Astrocyte (in vitro differentiated cells and primary cell): ENCODE data around the gene PTPRD. TPM values are rescaled to one million over a fixed set of nuclear protein-coding genes. Genes with fewer than 3 reads are reported as not detected.
"Not testable (repeated sequence)": the region's sequence is repeated elsewhere in the genome, so short reads cannot be mapped to it uniquely, and the experiment has no call there.

Experiments used
- DNase-seq: peaks from one replicate; pipeline ENCODE4 v3.0.0-alpha.2; 2010; ENCODE audit warnings: low read depth
- FAIRE-seq: peaks from 2 replicates; lab custom pipeline; 2011; peaks lifted over from hg19 to GRCh38; lab: Jason Lieb, UNC
- H2AFZ ChIP-seq: 2 replicates; pipeline ENCODE4 v1.6.0; 2012; ENCODE audit warnings: low read depth, low read length, inconsistent platforms
- H3K27ac ChIP-seq: 2 replicates; pipeline ENCODE4 v1.5.1; 2011; ENCODE audit warnings: low read depth, low read length, inconsistent platforms
- H3K27me3 ChIP-seq: 2 replicates; pipeline ENCODE4 v1.6.0; 2011; ENCODE audit warnings: low read length, inconsistent platforms; ENCODE audit not compliant: insufficient read depth
- H3K36me3 ChIP-seq: 2 replicates; pipeline ENCODE4 v1.5.1; 2011; ENCODE audit warnings: low read length, inconsistent platforms; ENCODE audit not compliant: insufficient read depth
- H3K4me1 ChIP-seq: 2 replicates; pipeline ENCODE4 v1.5.1; 2011; ENCODE audit warnings: low read length, inconsistent platforms; ENCODE audit not compliant: insufficient read depth
- H3K4me2 ChIP-seq: 2 replicates; pipeline ENCODE4 v1.6.0; 2012; ENCODE audit warnings: low read length, inconsistent platforms
- H3K4me3 ChIP-seq: 2 replicates; pipeline ENCODE4 v1.5.1; 2011; ENCODE audit warnings: low read depth, mild to moderate bottlenecking, low read length, inconsistent platforms; ENCODE audit not compliant: insufficient read depth
- H3K79me2 ChIP-seq: 2 replicates; pipeline ENCODE4 v1.6.0; 2012; ENCODE audit warnings: mild to moderate bottlenecking, low read length, inconsistent platforms; ENCODE audit not compliant: insufficient read depth
- H3K9ac ChIP-seq: 2 replicates; pipeline ENCODE4 v1.6.0; 2012; ENCODE audit warnings: mild to moderate bottlenecking, low read length, inconsistent platforms
- H3K9me3 ChIP-seq: 2 replicates; pipeline ENCODE4 v1.5.1; 2012; ENCODE audit warnings: low read depth, mild to moderate bottlenecking, low read length, inconsistent platforms; ENCODE audit not compliant: insufficient read depth
- H4K20me1 ChIP-seq: 2 replicates; pipeline ENCODE4 v1.6.0; 2012; ENCODE audit warnings: low read length, inconsistent platforms; ENCODE audit not compliant: insufficient read depth
- H3K27ac Mint-ChIP-seq: one replicate; pipeline ENCODE4 v1.8.0; 2021; ENCODE audit warnings: mild to moderate bottlenecking, mixed read lengths; ENCODE audit not compliant: unreplicated experiment
- H3K27me3 Mint-ChIP-seq: one replicate; pipeline ENCODE4 v1.8.0; 2021; ENCODE audit warnings: low read depth, mixed read lengths; ENCODE audit not compliant: unreplicated experiment
- H3K36me3 Mint-ChIP-seq: one replicate; pipeline ENCODE4 v1.8.0; 2021; ENCODE audit warnings: low read depth, mixed read lengths; ENCODE audit not compliant: unreplicated experiment
- H3K4me1 Mint-ChIP-seq: one replicate; pipeline ENCODE4 v1.8.0; 2021; ENCODE audit warnings: low read depth, mixed read lengths; ENCODE audit not compliant: unreplicated experiment
- H3K4me3 Mint-ChIP-seq: one replicate; pipeline ENCODE4 v1.8.0; 2021; ENCODE audit warnings: mild to moderate bottlenecking, moderate library complexity, mixed read lengths; ENCODE audit not compliant: unreplicated experiment
- H3K9me3 Mint-ChIP-seq: one replicate; pipeline ENCODE4 v1.8.0; 2021; ENCODE audit warnings: mild to moderate bottlenecking, mixed read lengths; ENCODE audit not compliant: unreplicated experiment
- CTCF ChIP-seq: IDR thresholded peaks from 2 replicates; pipeline ENCODE4 v1.5.1; 2011; ENCODE audit warnings: low read depth, mild to moderate bottlenecking, inconsistent platforms, low read length, moderate library complexity; ENCODE audit not compliant: insufficient read depth
- EZH2 ChIP-seq: IDR thresholded peaks from 2 replicates; pipeline ENCODE4 v1.6.1; 2012; ENCODE audit warnings: mild to moderate bottlenecking, low read length, inconsistent platforms; ENCODE audit not compliant: insufficient read depth
- total RNA-seq: library from RNA; stranded (reverse); gene quantifications from 2 replicates; pipeline ENCODE4 v1.2.1, GENCODE V29; 2021

Gene PTPRD
- total RNA-seq, 1 donor from 2014 or later, result 88.1 TPM

- DNase-seq, result no peak
- Mint-ChIP-seq H3K9me3 (no peaks in the 10 kb centered on the region), H3K27me3 (no peaks in the 10 kb centered on the region), H3K4me3 (no peak overlapping the region), H3K27ac (no peak overlapping the region), H3K36me3 (no peaks in the 10 kb centered on the region), H3K4me1 (peaks cover 2% of the 10 kb centered on the region)
- no peak overlapping the region for H2AFZ ChIP-seq
- no peaks in the 10 kb centered on the region for H3K4me1 ChIP-seq
- H3K36me3 ChIP-seq, result no peaks in the 10 kb centered on the region
- no peak for FAIRE-seq
- no peaks in the 10 kb centered on the region for H3K9me3 ChIP-seq
- H4K20me1 ChIP-seq, result no peaks in the 10 kb centered on the region
- TF ChIP-seq EZH2, result no peak
- TF ChIP-seq CTCF, result no peak
- H3K4me3 ChIP-seq, result no peak overlapping the region
- H3K4me2 ChIP-seq, result no peak overlapping the region
- no peak overlapping the region for H3K9ac ChIP-seq
- no peaks in the 10 kb centered on the region for H3K27me3 ChIP-seq
- H3K27ac ChIP-seq, result no peak overlapping the region
- no peaks in the 10 kb centered on the region for H3K79me2 ChIP-seq
These were observed 1567.7 kb downstream of the PTPRD start for GRCh38 chr9:9045072-9045471.

- H3K36me3 Mint-ChIP-seq, result not testable (repeated sequence)
These were observed 1569.0 kb downstream of the PTPRD start for GRCh38 chr9:9043788-9044187.

GRCh38 chr9:9041756-9042155 is 1571.0 kb downstream of the PTPRD start:
- DNase-seq, result no peak
- Mint-ChIP-seq H3K9me3 (no peaks in the 10 kb centered on the region), H3K4me3 (no peak overlapping the region), H3K36me3 (no peaks in the 10 kb centered on the region), H3K27me3 (no peaks in the 10 kb centered on the region), H3K4me1 (peaks cover 2% of the 10 kb centered on the region), H3K27ac (no peak overlapping the region)
- no peak overlapping the region for H3K4me3 ChIP-seq
- no peaks in the 10 kb centered on the region for H3K4me1 ChIP-seq
- no peak overlapping the region for H2AFZ ChIP-seq
- H4K20me1 ChIP-seq, result no peaks in the 10 kb centered on the region
- no peak overlapping the region for H3K4me2 ChIP-seq
- H3K27me3 ChIP-seq, result no peaks in the 10 kb centered on the region
- no peak overlapping the region for H3K27ac ChIP-seq
- H3K9ac ChIP-seq, result no peak overlapping the region
- no peak for TF ChIP-seq CTCF
- TF ChIP-seq EZH2, result no peak
- no peaks in the 10 kb centered on the region for H3K36me3 ChIP-seq
- no peak for FAIRE-seq
- H3K9me3 ChIP-seq, result no peaks in the 10 kb centered on the region
- no peaks in the 10 kb centered on the region for H3K79me2 ChIP-seq

More at GRCh38 chr9:9043788-9044187, 1569.0 kb downstream of the PTPRD start:
- H3K4me3 Mint-ChIP-seq, H3K9ac ChIP-seq, H3K36me3 ChIP-seq, H3K27me3 Mint-ChIP-seq, H3K79me2 ChIP-seq, DNase-seq, H4K20me1 ChIP-seq, H3K4me1 Mint-ChIP-seq, H3K27me3 ChIP-seq, H3K27ac Mint-ChIP-seq, H3K27ac ChIP-seq, H2AFZ ChIP-seq, H3K4me2 ChIP-seq, H3K9me3 ChIP-seq, H3K9me3 Mint-ChIP-seq, H3K4me3 ChIP-seq, H3K4me1 ChIP-seq, FAIRE-seq: not testable (repeated sequence)
